Ramos (cell line): Measurements from ENCODE around the gene PRDM16.

Source experiments
- in situ Hi-C: fragments of 300-500 bp; cut with MboI; formaldehyde crosslinking; loops from one replicate; pipeline ENCODE4 v1.14.3; 2022; ENCODE audit warnings: low sequenced_read_pairs; ENCODE audit not compliant: unreplicated experiment

Gene PRDM16

GRCh38 chr1:3051270-3052268 lies 17.4 kb upstream of the PRDM16 start:
- in situ Hi-C loops, result no loop called here

- in situ Hi-C loops, result no loop called here
Measured at GRCh38 chr1:3052501-3052900, 16.5 kb upstream of the PRDM16 start.

- in situ Hi-C loops, result no loop called here
Measured at GRCh38 chr1:3053366-3053980, 15.5 kb upstream of the PRDM16 start.

- in situ Hi-C loops, result no loop called here
Measured at GRCh38 chr1:3053986-3054385, 15.0 kb upstream of the PRDM16 start.

- in situ Hi-C loops, result no loop called here
Measured at GRCh38 chr1:3054474-3054873, 14.5 kb upstream of the PRDM16 start.

- in situ Hi-C loops, result no loop called here
Measured at GRCh38 chr1:3055051-3055450, 14.0 kb upstream of the PRDM16 start.

- in situ Hi-C loops, result no loop called here
Measured at GRCh38 chr1:3056641-3057040, 12.4 kb upstream of the PRDM16 start.

GRCh38 chr1:3058263-3059030 lies 10.6 kb upstream of the PRDM16 start:
- in situ Hi-C loops, result no loop called here

GRCh38 chr1:3060127-3060526 lies 8.9 kb upstream of the PRDM16 start:
- in situ Hi-C loops, result no loop called here

GRCh38 chr1:3060601-3061551 lies 8.1 kb upstream of the PRDM16 start:
- in situ Hi-C loops, result no loop called here

- in situ Hi-C loops, result no loop called here
Measured at GRCh38 chr1:3061566-3061965, 7.4 kb upstream of the PRDM16 start.

- in situ Hi-C loops, result no loop called here
Measured at GRCh38 chr1:3061981-3062615, 6.9 kb upstream of the PRDM16 start.

- in situ Hi-C loops, result no loop called here
Measured at GRCh38 chr1:3062616-3063378, 6.2 kb upstream of the PRDM16 start.

GRCh38 chr1:3063379-3064295 lies 5.4 kb upstream of the PRDM16 start:
- in situ Hi-C loops, result no loop called here

- in situ Hi-C loops, result no loop called here
Measured at GRCh38 chr1:3064296-3064850, 4.6 kb upstream of the PRDM16 start.

GRCh38 chr1:3064901-3065300 lies 4.1 kb upstream of the PRDM16 start:
- in situ Hi-C loops, result no loop called here

GRCh38 chr1:3065396-3065795 lies 3.6 kb upstream of the PRDM16 start:
- in situ Hi-C loops, result no loop called here
